H1 (cell line): ENCODE data around the gene TRAPPC2L. TPM values are rescaled to one million over a fixed set of nuclear protein-coding genes. Genes with fewer than 3 reads are reported as not detected.

ENCODE experiments used
- EGR1 ChIP-seq: IDR thresholded peaks from 2 replicates; pipeline ENCODE4 v1.6.1; 2011; ENCODE audit warnings: low read depth, low read length, borderline replicate concordance
- HDAC2 ChIP-seq, 2 experiments: fragments of 300-600 bp in 1 of 2; sonication (generic) in 1 of 2; IDR thresholded peaks; 2 replicates each; pipeline ENCODE4 v1.6.1; 2011 to 2012; ENCODE audit warnings: low read depth in 2 of 2, low read length in 2 of 2, mild to moderate bottlenecking in 2 of 2, moderate library complexity in 2 of 2, borderline replicate concordance in 1 of 2, inconsistent platforms in 1 of 2
- NRF1 ChIP-seq: IDR thresholded peaks from 2 replicates; pipeline ENCODE4 v1.6.1; 2011; ENCODE audit warnings: mild to moderate bottlenecking, low read depth, low read length, improper control_type of control experiment
- POLR2AphosphoS5 ChIP-seq: IDR thresholded peaks from 2 replicates; pipeline ENCODE4 v1.6.1; 2011; ENCODE audit warnings: low read depth, low read length
- SRF ChIP-seq: IDR thresholded peaks from 2 replicates; pipeline ENCODE4 v1.6.1; 2011; ENCODE audit warnings: mild to moderate bottlenecking, low read depth, low read length, moderate library complexity
- TCF12 ChIP-seq: IDR thresholded peaks from 2 replicates; pipeline ENCODE4 v1.6.1; 2011; ENCODE audit warnings: low read depth, mild to moderate bottlenecking, low read length
- polyA plus RNA-seq, 7 experiments: library from polyadenylated mRNA; depleted of rRNA in 3 of 7; stranded (reverse) in 5 of 7; unstranded in 2 of 7; fragments of >200 nt in 5 of 7; fragments of 200-250 nt in 2 of 7; gene quantifications; 1 replicate in 5 of 7; 2 replicates in 1 of 7; 4 replicates in 1 of 7; pipeline versions ENCODE4 v1.2.1 to v1.2.3, GENCODE V29; 2011 to 2013; ENCODE audit warnings: missing spikeins in 2 of 7, mixed read lengths in 2 of 7
- total RNA-seq: library from RNA; stranded (reverse); fragmentation: NEBNext Ultra II Directional; extraction: Animal tissue kit (Norgen Biotek cat#: 25700); gene quantifications from 2 replicates; pipeline ENCODE4 v1.2.1, GENCODE V29; 2021
- TF ChIP-seq, protein P1 (sequence below): IDR thresholded peaks from 2 replicates; pipeline ENCODE4 v1.6.1; 2011; ENCODE audit warnings: low read depth, mild to moderate bottlenecking, low read length; ENCODE audit not compliant: insufficient read depth

TRAPPC2L gene
- total and polyA plus RNA-seq, 2 of the 8 experiments (the other 6 are each of a cell fraction or from before 2014, with no cell fraction given) = 98.7 to 133 TPM

DNA sequence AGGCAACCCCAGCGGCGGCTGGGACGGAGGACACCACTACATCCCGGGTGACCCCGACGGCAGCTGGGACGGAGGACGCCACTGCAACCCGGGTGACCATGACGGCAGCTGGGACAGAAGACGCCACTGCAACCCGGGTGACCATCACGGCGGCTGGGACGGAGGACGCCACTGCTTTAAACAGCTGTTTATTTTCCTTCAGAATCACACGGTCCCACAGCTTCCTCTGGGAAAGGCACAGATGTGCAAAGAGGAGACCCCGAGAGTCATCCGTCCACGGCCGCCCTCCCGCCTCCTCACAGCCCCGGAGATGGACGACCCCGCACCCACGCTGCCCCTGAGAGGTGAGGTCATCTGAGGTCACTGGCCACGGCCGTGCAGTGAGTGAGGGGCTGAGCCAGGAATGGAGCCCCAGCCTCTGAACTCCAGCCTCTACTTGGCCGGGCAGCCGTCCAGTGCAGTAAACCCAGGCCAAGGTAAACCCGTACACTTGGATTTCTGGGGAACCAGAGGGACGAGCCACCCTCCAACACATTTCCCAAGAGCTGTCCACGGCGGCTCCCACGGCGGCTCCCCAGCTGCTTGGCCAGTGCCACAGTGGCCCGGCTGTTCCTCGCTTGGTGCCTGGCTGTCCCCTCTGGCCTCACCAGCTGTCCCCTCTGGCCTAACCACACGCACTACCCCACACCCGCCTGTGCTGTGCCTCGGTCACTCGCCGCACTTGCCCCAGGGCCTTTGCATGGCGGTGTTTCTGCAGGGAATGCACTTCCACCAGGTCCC is 52.7 kb downstream of the TRAPPC2L start (continued):
- TF ChIP-seq SRF = no peak
- no peak for TF ChIP-seq POLR2AphosphoS5
- TF ChIP-seq, protein P1, sequence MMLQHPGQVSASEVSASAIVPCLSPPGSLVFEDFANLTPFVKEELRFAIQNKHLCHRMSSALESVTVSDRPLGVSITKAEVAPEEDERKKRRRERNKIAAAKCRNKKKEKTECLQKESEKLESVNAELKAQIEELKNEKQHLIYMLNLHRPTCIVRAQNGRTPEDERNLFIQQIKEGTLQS = no peak
- no peak for TF ChIP-seq HDAC2 (IDR thresholded peaks at IDR 0.05; ENCODE audit: borderline replicate concordance in 1 of 2, low read depth in 2 of 2, low read length in 2 of 2)
- no peak for TF ChIP-seq EGR1
- no peak for TF ChIP-seq NRF1
- TF ChIP-seq TCF12 = no peak
